Gastroesophageal sphincter (tissue), 4 donors: ENCODE data around the gene TXNRD1. TPM values are rescaled to one million over a fixed set of nuclear protein-coding genes. Genes with fewer than 3 reads are reported as not detected.

Source experiments
- ATAC-seq: fragments of 150-250 bp; one replicate; pipeline ENCODE4 v1.9.1; 2016; ENCODE audit warnings: mild to moderate bottlenecking, moderate library complexity
- H3K27ac ChIP-seq, 4 donors: fragments of 200-600 bp; sonication (generic) in 3 of 4; 1 replicate in 3 of 4; 2 replicates in 1 of 4; pipeline ENCODE4 v1.5.1; 2016 to 2019
- H3K27me3 ChIP-seq: fragments of 200-600 bp; sonication (generic); one replicate; pipeline ENCODE4 v1.5.1; 2019
- H3K36me3 ChIP-seq, 2 donors: fragments of 200-600 bp; sonication (generic); one replicate each; pipeline ENCODE4 v1.5.1; 2019; ENCODE audit warnings: control low read depth in 1 of 2
- H3K4me1 ChIP-seq, 3 donors: fragments of 200-600 bp; sonication (generic); 1 replicate in 2 of 3; 2 replicates in 1 of 3; pipeline ENCODE4 v1.5.1; 2016 to 2019; ENCODE audit warnings: control low read depth in 2 of 3
- H3K4me3 ChIP-seq, 2 donors: fragments of 200-600 bp; sonication (generic); one replicate each; pipeline ENCODE4 v1.5.1; 2019; ENCODE audit warnings: mild to moderate bottlenecking in 1 of 2, moderate library complexity in 1 of 2
- H3K9me3 ChIP-seq, 3 donors: fragments of 200-600 bp; sonication (generic); one replicate each; pipeline ENCODE4 v1.5.1; 2017 to 2019; ENCODE audit warnings: control low read depth in 2 of 3
- CTCF ChIP-seq, 4 experiments: fragments of 200-600 bp in 2 of 4; fragments of 450-650 bp in 2 of 4; sonication (generic) in 1 of 4; IDR thresholded peaks; one replicate each; pipeline ENCODE4 v1.5.1; 2017 to 2019; ENCODE audit warnings: antibody characterized with exemption in 4 of 4, mild to moderate bottlenecking in 2 of 4, moderate library complexity in 2 of 4
- EP300 ChIP-seq: sonication (generic); formaldehyde crosslinking; IDR thresholded peaks from one replicate; pipeline ENCODE4 v1.6.1; 2017; ENCODE audit warnings: antibody characterized with exemption, mild to moderate bottlenecking
- POLR2A ChIP-seq, 2 donors: fragments of 450-650 bp; IDR thresholded peaks; one replicate each; pipeline ENCODE4 v1.6.1; 2017; ENCODE audit warnings: antibody characterized with exemption in 2 of 2, mild to moderate bottlenecking in 2 of 2, moderate library complexity in 1 of 2
- POLR2AphosphoS5 ChIP-seq: sonication (generic); formaldehyde crosslinking; IDR thresholded peaks from one replicate; pipeline ENCODE4 v1.6.1; 2017; ENCODE audit warnings: antibody characterized with exemption
- WGBS, 2 donors: methylation state at CpG; one replicate each; pipeline ENCODE4 v1.1.5; 2018; ENCODE audit warnings: low coverage in 1 of 2; 5-methylcytosine and 5-hydroxymethylcytosine counted together
- total RNA-seq, 4 donors: library from RNA; depleted of rRNA; stranded (reverse); fragments of >200 nt; gene quantifications; one replicate each; pipeline ENCODE4 v1.1.0, GENCODE V29; 2016

Gene TXNRD1
- total RNA-seq, 4 donors from 2014 or later, result 230 to 458 (median 305) TPM

GRCh38 chr12:104381341-104381730 is 165.8 kb downstream of the TXNRD1 start:
- H3K27me3 ChIP-seq, result no peaks in the 10 kb centered on the region
- 55 to 63% methylated on average over 2 of the region's 2 CpGs for WGBS, 2 donors

GRCh38 chr12:104381731-104382480 is 166.3 kb downstream of the TXNRD1 start:
- peak; percentile 84 for ATAC-seq
- no peaks in the 10 kb centered on the region for H3K36me3 ChIP-seq
- no peak overlapping the region for H3K27ac ChIP-seq
- TF ChIP-seq POLR2A (IDR thresholded peaks at IDR 0.05), result no peak
- peak; percentile 91 to 96 (median 94) for TF ChIP-seq CTCF (IDR thresholded peaks at IDR 0.05)
- H3K4me3 ChIP-seq, result no peak overlapping the region
- no peaks in the 10 kb centered on the region for H3K9me3 ChIP-seq
- 28% methylated on average over 6 of the region's 18 CpGs; no CpG with 5 or more reads in 1 of the 2 donors for WGBS, 2 donors
- peaks cover 0 to 9% (median 0%) of the 10 kb centered on the region in 3 donors for H3K4me1 ChIP-seq
- no peaks in the 10 kb centered on the region for H3K27me3 ChIP-seq

More at GRCh38 chr12:104381341-104381730, 165.8 kb downstream of the TXNRD1 start:
- H3K27ac ChIP-seq, result no peak overlapping the region
- peaks cover 0 to 9% (median 0%) of the 10 kb centered on the region in 3 donors for H3K4me1 ChIP-seq
- no peaks in the 10 kb centered on the region for H3K9me3 ChIP-seq
- no peak for ATAC-seq
- H3K36me3 ChIP-seq, result no peaks in the 10 kb centered on the region
- TF ChIP-seq POLR2A (IDR thresholded peaks at IDR 0.05), result no peak
- TF ChIP-seq POLR2AphosphoS5, result no peak
- no peak for TF ChIP-seq CTCF (IDR thresholded peaks at IDR 0.05)
- no peak for TF ChIP-seq EP300
- no peak overlapping the region for H3K4me3 ChIP-seq

- no peak for ATAC-seq
- H3K9me3 ChIP-seq, result no peaks in the 10 kb centered on the region
Measured at GRCh38 chr12:104384141-104384880, 168.7 kb downstream of the TXNRD1 start.

GRCh38 chr12:104385510-104385909 is 169.9 kb downstream of the TXNRD1 start:
- WGBS, 2 donors, result 63 to 85% methylated on average over 1 of the region's 1 CpG
- Histone ChIP-seq H3K9me3 (no peaks in the 10 kb centered on the region), H3K4me1 (peaks cover 0 to 9% (median 0%) of the 10 kb centered on the region in 3 donors), H3K4me3 (no peak overlapping the region), H3K27me3 (no peaks in the 10 kb centered on the region), H3K27ac (no peak overlapping the region), H3K36me3 (no peaks in the 10 kb centered on the region)
- no peak for ATAC-seq
- TF ChIP-seq POLR2A (IDR thresholded peaks at IDR 0.05) (no peak), EP300 (no peak), CTCF (IDR thresholded peaks at IDR 0.05) (no peak), POLR2AphosphoS5 (no peak)

More at GRCh38 chr12:104384141-104384880, 168.7 kb downstream of the TXNRD1 start:
- TF ChIP-seq EP300 (no peak), CTCF (IDR thresholded peaks at IDR 0.05) (no peak), POLR2AphosphoS5 (no peak)
- H3K4me1 ChIP-seq, result peaks cover 0 to 9% (median 0%) of the 10 kb centered on the region in 3 donors
- H3K4me3 ChIP-seq, result no peak overlapping the region
- no peak overlapping the region for H3K27ac ChIP-seq
- WGBS, 2 donors, result 44% methylated on average over 3 of the region's 6 CpGs; no CpG with 5 or more reads in 1 of the 2 donors
- no peaks in the 10 kb centered on the region for H3K27me3 ChIP-seq
- H3K36me3 ChIP-seq, result no peaks in the 10 kb centered on the region
